Mucosa of rectum (tissue), 2 donors: Measurements from ENCODE around the gene SFPQ.
"Not testable (repeated sequence)": the region's sequence is repeated elsewhere in the genome, so short reads cannot be mapped to it uniquely, and the experiment has no call there.

Experiments used
- H3K27ac ChIP-seq, 2 donors: one replicate each; pipeline ENCODE4 v1.7.0; 2013; ENCODE audit warnings: inconsistent platforms in 2 of 2, low read depth in 2 of 2, low read length in 2 of 2
- H3K27me3 ChIP-seq, 2 donors: one replicate each; pipeline ENCODE4 v1.7.0; 2013; ENCODE audit warnings: low read length in 2 of 2; ENCODE audit not compliant: control insufficient read depth in 2 of 2, insufficient read depth in 2 of 2
- H3K36me3 ChIP-seq, 2 donors: one replicate each; pipeline ENCODE4 v1.7.0; 2013; ENCODE audit warnings: low read length in 2 of 2; ENCODE audit not compliant: control insufficient read depth in 2 of 2, insufficient read depth in 2 of 2
- H3K4me1 ChIP-seq, 2 donors: one replicate each; pipeline ENCODE4 v1.7.0; 2013; ENCODE audit warnings: low read length in 2 of 2, mild to moderate bottlenecking in 1 of 2; ENCODE audit not compliant: control insufficient read depth in 2 of 2, insufficient read depth in 2 of 2
- H3K4me3 ChIP-seq, 2 donors: one replicate each; pipeline ENCODE4 v1.7.0; 2013; ENCODE audit warnings: low read length in 2 of 2
- H3K9ac ChIP-seq, 2 donors: one replicate each; pipeline ENCODE4 v1.7.0; 2013; ENCODE audit warnings: low read length in 2 of 2, low read depth in 1 of 2, mild to moderate bottlenecking in 1 of 2
- H3K9me3 ChIP-seq, 2 donors: one replicate each; pipeline ENCODE4 v1.7.0; 2013; ENCODE audit warnings: low read length in 2 of 2; ENCODE audit not compliant: control insufficient read depth in 2 of 2
- donor health status: healthy.
- donor health status: Normal muscosa, but diverticular disease.

Gene SFPQ

GRCh38 chr1:35175098-35175576, 17.8 kb downstream of the SFPQ start:
- no peak overlapping the region for H3K27ac ChIP-seq
- H3K9me3 ChIP-seq: no peaks in the 10 kb centered on the region
- H3K9ac ChIP-seq: no peak overlapping the region
- no peak overlapping the region for H3K4me3 ChIP-seq
- peaks cover 37 to 40% of the 10 kb centered on the region in 2 donors for H3K36me3 ChIP-seq
- no peaks in the 10 kb centered on the region for H3K4me1 ChIP-seq
- H3K27me3 ChIP-seq: no peaks in the 10 kb centered on the region

- peaks cover 31 to 32% of the 10 kb centered on the region in 2 donors for H3K36me3 ChIP-seq
- H3K9me3 ChIP-seq: no peaks in the 10 kb centered on the region
- no peak overlapping the region for H3K9ac ChIP-seq
- H3K4me3 ChIP-seq: no peak overlapping the region
- no peaks in the 10 kb centered on the region for H3K27me3 ChIP-seq
- no peak overlapping the region for H3K27ac ChIP-seq
- H3K4me1 ChIP-seq: no peaks in the 10 kb centered on the region
Measured at GRCh38 chr1:35173909-35174540, 18.9 kb downstream of the SFPQ start.

- Histone ChIP-seq H3K4me1 (no peaks in the 10 kb centered on the region), H3K36me3 (peaks cover 27% of the 10 kb centered on the region in 2 donors), H3K9me3 (no peaks in the 10 kb centered on the region), H3K4me3 (no peak overlapping the region), H3K27ac (no peak overlapping the region), H3K9ac (no peak overlapping the region), H3K27me3 (no peaks in the 10 kb centered on the region)
Measured at GRCh38 chr1:35173491-35173890, 19.5 kb downstream of the SFPQ start.

- no peak overlapping the region for H3K9ac ChIP-seq
- H3K4me1 ChIP-seq: no peaks in the 10 kb centered on the region
Measured at GRCh38 chr1:35172022-35172421, 20.9 kb downstream of the SFPQ start.

GRCh38 chr1:35171579-35171978, 21.4 kb downstream of the SFPQ start:
- Histone ChIP-seq H3K27me3 (no peaks in the 10 kb centered on the region), H3K9ac (no peak overlapping the region), H3K36me3 (peaks cover 13 to 14% of the 10 kb centered on the region in 2 donors), H3K4me1 (no peaks in the 10 kb centered on the region), H3K9me3 (no peaks in the 10 kb centered on the region), H3K4me3 (no peak overlapping the region), H3K27ac (no peak overlapping the region)

More at GRCh38 chr1:35172022-35172421, 20.9 kb downstream of the SFPQ start:
- Histone ChIP-seq H3K4me3 (no peak overlapping the region), H3K27me3 (no peaks in the 10 kb centered on the region), H3K9me3 (no peaks in the 10 kb centered on the region), H3K36me3 (peaks cover 17 to 18% of the 10 kb centered on the region in 2 donors), H3K27ac (no peak overlapping the region)

- Histone ChIP-seq H3K4me1 (no peaks in the 10 kb centered on the region), H3K27me3 (no peaks in the 10 kb centered on the region), H3K36me3 (no peaks in the 10 kb centered on the region), H3K9ac (no peak overlapping the region), H3K9me3 (no peaks in the 10 kb centered on the region), H3K27ac (no peak overlapping the region), H3K4me3 (no peak overlapping the region)
Measured at GRCh38 chr1:35164893-35165292, 28.1 kb downstream of the SFPQ start.

GRCh38 chr1:35151220-35151619, 41.7 kb downstream of the SFPQ start:
- H3K9me3 ChIP-seq: no peaks in the 10 kb centered on the region
- no peak overlapping the region for H3K9ac ChIP-seq

GRCh38 chr1:35145892-35146549, 46.9 kb downstream of the SFPQ start:
- H3K4me1 ChIP-seq, H3K27me3 ChIP-seq, H3K36me3 ChIP-seq, H3K9ac ChIP-seq, H3K9me3 ChIP-seq, H3K27ac ChIP-seq: not testable (repeated sequence)
- H3K4me3 ChIP-seq: peak overlapping the region; percentile 14 to 60

More at GRCh38 chr1:35151220-35151619, 41.7 kb downstream of the SFPQ start:
- no peak overlapping the region for H3K4me3 ChIP-seq
- H3K27me3 ChIP-seq: no peaks in the 10 kb centered on the region
- no peak overlapping the region for H3K27ac ChIP-seq
- no peaks in the 10 kb centered on the region for H3K36me3 ChIP-seq
- H3K4me1 ChIP-seq: no peaks in the 10 kb centered on the region

GRCh38 chr1:35143737-35144508, 49.0 kb downstream of the SFPQ start:
- no peak overlapping the region for H3K27ac ChIP-seq
- H3K27me3 ChIP-seq: no peaks in the 10 kb centered on the region
- no peak overlapping the region for H3K4me3 ChIP-seq
- H3K4me1 ChIP-seq: no peaks in the 10 kb centered on the region
- no peaks in the 10 kb centered on the region for H3K36me3 ChIP-seq
- H3K9ac ChIP-seq: no peak overlapping the region
- H3K9me3 ChIP-seq: no peaks in the 10 kb centered on the region

- not testable (repeated sequence) for H3K27ac ChIP-seq, H3K27me3 ChIP-seq, H3K36me3 ChIP-seq, H3K9me3 ChIP-seq, H3K4me1 ChIP-seq, H3K4me3 ChIP-seq, H3K9ac ChIP-seq
Measured at GRCh38 chr1:35142728-35143127, 50.2 kb downstream of the SFPQ start.
